IPS-18c (cell line): ENCODE results near the gene UBE2M.
A peak's percentile ranks its signal among the peaks of the same experiment; 100 is the strongest.

Experiments
- H3K4me3 ChIP-seq: 2 replicates; pipeline ENCODE4 v1.7.0; 2013; ENCODE audit warnings: low read depth, mild to moderate bottlenecking, low read length, moderate library complexity; ENCODE audit not compliant: insufficient read depth
- H3K9me3 ChIP-seq: one replicate; pipeline ENCODE4 v1.6.1; 2013; ENCODE audit warnings: mild to moderate bottlenecking, low read length, moderate library complexity; ENCODE audit not compliant: control insufficient read depth, insufficient read depth

Gene UBE2M

DNA sequence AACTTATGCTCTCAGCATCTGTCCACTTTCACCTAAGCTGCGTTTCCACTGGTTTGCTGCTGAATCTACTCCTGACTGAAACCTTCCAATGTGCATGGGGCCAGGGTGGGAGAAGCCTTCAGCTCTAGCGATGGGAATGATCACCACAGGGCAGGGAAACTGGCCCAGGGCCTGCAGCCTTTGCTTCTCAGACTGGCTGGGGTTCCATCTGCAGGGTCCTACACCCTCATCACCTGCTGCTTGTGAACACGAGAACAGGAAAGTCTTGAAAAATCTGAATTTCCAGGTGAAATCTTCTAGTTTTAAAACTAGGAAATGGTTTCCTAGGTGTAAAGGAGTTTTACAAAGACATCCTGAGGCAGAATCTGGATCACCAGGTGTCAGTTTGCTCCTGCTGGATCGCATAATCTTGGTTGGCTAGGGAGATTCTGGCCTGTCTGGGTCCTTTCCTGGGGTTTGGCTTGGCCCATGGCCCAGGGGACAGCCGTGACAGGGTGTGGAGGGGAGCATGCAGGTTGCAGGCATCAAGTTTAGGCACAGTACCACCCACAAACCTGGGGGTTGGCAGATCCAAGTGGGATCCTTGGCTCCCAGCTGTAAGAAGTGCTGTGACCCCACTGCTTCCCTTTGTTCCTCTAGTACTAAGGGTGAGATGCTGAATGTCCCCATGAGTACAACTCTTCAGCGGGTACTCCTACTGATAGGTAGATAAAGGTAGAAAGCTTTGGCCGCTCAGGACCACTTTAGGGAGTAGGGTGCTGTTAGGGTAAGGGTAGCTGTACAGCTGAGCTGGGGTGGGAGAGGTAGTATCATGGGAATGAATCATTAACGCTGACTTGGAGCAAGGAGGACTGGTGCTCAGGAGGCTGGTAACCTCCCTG is 1.8 kb upstream of the UBE2M start:
- Histone ChIP-seq H3K9me3 (no peaks in the 10 kb centered on the region), H3K4me3 (peak overlapping the region; percentile 95)

- Histone ChIP-seq H3K4me3 (peak overlapping the region; percentile 95), H3K9me3 (no peaks in the 10 kb centered on the region)
These were observed 1.0 kb upstream of the UBE2M start for GRCh38 chr19:58559275-58560006.

GRCh38 chr19:58558623-58559274 is 338 bp upstream of the UBE2M start:
- Histone ChIP-seq H3K4me3 (peak overlapping the region; percentile 97), H3K9me3 (no peaks in the 10 kb centered on the region)

- Histone ChIP-seq H3K9me3 (no peaks in the 10 kb centered on the region), H3K4me3 (peak overlapping the region; percentile 88)
These were observed 968 bp downstream of the UBE2M start for GRCh38 chr19:58557221-58558065.

DNA sequence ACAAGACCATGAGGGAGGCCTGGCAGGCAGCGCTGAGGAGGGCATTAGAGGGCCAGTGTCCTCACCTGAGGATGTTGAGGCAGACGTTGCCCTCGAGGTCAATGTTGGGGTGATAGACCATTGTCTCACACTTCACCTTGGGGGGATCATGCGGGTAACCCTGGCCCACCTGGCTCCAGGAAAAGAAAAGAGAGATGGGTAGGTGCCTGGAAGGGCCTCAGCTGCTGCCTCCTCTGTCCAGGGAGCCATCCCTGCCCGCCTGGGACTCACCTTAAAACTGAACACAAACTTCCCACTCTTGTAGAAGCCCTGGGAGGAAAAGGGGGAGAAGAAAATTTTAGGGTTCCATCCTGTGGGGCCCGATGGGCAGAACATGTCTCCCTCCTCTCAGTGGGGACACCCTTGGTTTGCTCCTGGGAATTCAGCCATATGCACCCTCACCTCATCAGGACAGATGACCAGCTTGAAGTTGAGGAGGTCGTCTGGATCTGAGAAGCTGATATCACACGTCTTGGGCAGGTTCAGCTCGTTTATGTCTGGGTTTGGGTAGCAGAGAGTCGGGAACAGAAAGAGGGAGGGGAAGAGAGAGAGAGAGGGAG is 1.7 kb downstream of the UBE2M start:
- H3K9me3 ChIP-seq = no peaks in the 10 kb centered on the region

DNA sequence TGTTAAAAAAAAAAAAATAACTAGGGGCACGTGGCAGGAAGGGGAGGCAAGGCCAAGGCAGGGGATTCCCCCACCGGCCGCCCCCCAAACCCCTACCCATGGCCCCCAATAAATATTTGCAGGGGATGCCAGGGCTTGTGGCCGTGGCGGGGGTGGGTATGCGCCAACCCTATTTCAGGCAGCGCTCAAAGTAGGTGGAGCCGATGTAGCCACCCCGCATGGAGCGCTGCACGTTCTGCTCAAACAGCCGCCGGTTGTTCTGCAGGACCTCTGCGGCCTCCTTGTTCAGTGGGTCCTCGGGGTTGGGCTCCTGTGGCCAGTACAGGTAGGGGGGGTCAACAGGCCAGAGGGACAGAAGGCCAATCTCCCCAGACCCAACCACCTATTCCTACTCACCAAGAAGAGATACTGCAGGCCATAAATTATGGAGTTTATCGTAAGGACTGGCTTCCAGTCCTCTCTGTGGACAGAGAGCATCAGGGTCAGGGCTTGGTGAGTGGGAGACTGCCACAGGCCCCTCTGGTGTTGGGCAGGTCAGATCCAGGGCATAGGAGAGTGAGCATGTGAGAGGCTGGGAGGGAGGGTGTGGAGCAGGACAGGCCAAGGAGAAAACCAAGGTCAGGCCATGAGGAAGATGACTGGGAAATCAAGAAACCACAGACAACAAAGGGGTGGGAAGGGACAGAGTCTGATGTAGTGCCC is 2.3 kb downstream of the UBE2M start:
- Histone ChIP-seq H3K4me3 (no peak overlapping the region), H3K9me3 (no peaks in the 10 kb centered on the region)

More for the DNA sequence above, 1.7 kb downstream of the UBE2M start:
- H3K4me3 ChIP-seq = peak overlapping the region; percentile 88

- Histone ChIP-seq H3K9me3 (no peaks in the 10 kb centered on the region), H3K4me3 (peak overlapping the region; percentile 80)
These were observed 3.0 kb downstream of the UBE2M start for GRCh38 chr19:58555369-58555885.

- no peaks in the 10 kb centered on the region for H3K9me3 ChIP-seq
- peak within 1 kb of the TSS; percentile 80 for H3K4me3 ChIP-seq
These were observed 3.7 kb downstream of the UBE2M start, which contains the start of gene CHMP2A for GRCh38 chr19:58554494-58555368. TSS of gene CHMP2A (minus strand) at chr19:58555105. CDS start at chr19:58554212, 893 bp downstream.

DNA sequence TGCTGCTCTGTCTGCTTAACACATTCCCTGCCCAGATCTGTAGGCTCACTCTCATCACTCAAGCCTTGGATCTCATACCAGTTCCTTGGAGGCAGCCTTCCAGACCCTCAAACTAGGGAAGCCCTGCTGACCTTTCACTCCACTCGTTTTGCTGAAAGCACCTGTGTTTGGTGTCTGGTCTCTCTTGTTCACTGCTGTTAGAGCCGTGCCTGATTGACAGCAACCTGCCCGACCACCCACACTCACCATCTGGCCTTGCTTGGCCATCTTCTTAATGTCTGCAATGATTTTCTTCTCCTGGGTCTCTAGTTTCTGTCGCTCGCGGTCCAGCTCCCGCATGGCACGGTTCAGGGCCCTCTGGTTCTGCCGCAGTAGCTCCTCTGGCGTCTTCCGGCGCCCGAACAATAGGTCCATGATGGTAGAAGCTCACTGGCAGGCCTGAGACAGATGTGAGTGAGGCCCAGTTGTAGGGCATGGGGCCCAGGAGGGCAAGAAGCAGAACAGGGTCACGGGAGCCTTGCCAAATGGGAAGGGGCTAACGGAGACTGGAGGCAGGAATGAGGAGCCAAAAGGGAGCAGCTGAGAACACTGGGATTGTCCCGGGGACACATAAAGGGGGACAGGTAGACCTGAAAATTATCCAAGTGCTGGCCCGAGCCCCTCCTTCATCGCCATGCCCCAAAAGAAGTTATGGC is 4.5 kb downstream of the UBE2M start:
- Histone ChIP-seq H3K4me3 (peak overlapping the region; percentile 80), H3K9me3 (no peaks in the 10 kb centered on the region)

GRCh38 chr19:58552655-58553054 is 5.8 kb downstream of the UBE2M start:
- H3K4me3 ChIP-seq = no peak overlapping the region
- no peaks in the 10 kb centered on the region for H3K9me3 ChIP-seq

DNA sequence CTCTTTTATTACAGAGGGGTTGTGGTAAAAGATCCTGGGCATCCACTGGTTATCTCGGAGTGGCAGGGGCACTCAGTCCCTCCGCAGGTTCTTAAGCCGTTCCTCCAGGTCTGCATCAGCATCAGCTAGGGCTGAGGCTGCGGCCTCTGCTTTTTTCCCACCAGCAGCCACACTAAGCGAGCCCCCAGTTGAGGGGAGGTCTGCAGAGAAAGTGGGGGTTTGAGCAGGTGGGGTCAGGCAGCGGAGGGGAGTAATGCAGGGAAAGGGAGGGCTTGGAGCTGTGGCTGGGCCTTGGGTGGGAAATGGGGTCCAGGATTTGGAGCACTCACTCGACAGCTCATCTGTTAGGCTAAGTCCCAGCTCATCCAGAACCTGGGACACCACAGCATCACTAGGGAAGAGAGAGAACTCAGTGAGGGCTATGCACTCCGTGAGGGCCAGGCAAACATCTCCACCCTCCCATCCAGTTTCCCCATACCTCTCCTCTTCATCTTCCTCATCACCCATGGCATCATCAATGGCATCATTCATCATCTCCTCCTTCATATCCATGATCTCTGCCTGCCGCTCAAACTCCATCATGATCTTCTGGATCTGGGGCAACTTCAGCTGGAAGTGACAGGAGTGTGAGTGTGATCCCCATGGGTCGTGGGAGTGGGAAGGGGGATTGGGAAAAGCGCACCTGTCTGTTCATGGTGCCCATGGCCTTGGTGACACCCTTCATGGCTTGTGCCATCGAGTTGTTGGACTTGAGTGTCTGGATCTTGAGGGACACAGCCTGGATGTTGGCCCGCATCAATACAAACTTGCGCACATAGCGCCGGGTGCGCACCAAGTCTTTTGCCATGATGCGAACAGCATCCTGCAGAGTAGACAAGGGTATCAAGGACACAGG is 6.6 kb downstream of the UBE2M start:
- no peak overlapping the region for H3K4me3 ChIP-seq
- no peaks in the 10 kb centered on the region for H3K9me3 ChIP-seq

GRCh38 chr19:58551123-58551497 is 7.3 kb downstream of the UBE2M start:
- Histone ChIP-seq H3K9me3 (no peaks in the 10 kb centered on the region), H3K4me3 (no peak overlapping the region)

- Histone ChIP-seq H3K4me3 (no peak overlapping the region), H3K9me3 (no peaks in the 10 kb centered on the region)
These were observed 7.9 kb downstream of the UBE2M start for GRCh38 chr19:58550362-58551122.
